Kidney (tissue), 14 donors: ENCODE data around the gene AURKA. TPM values are rescaled to one million over a fixed set of nuclear protein-coding genes. Genes with fewer than 3 reads are reported as not detected.

ENCODE experiments used
- DNase-seq, 5 donors: peaks; one replicate each; pipeline ENCODE4 v3.0.0-alpha.2; 2013 to 2020
- FAIRE-seq: peaks from 2 replicates; lab custom pipeline; 2012; peaks lifted over from hg19 to GRCh38; lab: Jason Lieb, UNC
- H3K27ac ChIP-seq, 2 donors: one replicate each; pipeline ENCODE4 v1.7.0; 2013; ENCODE audit warnings: low read depth in 2 of 2, low read length in 2 of 2, inconsistent platforms in 1 of 2
- H3K27me3 ChIP-seq: one replicate; pipeline ENCODE4 v1.7.1; 2013; ENCODE audit warnings: low read length, inconsistent platforms; ENCODE audit not compliant: control insufficient read depth, insufficient read depth
- H3K36me3 ChIP-seq, 3 donors: one replicate each; pipeline versions ENCODE4 v1.7.0 to v1.7.1; 2013; ENCODE audit warnings: low read length in 3 of 3, control low read depth in 1 of 3, inconsistent platforms in 1 of 3; ENCODE audit not compliant: insufficient read depth in 3 of 3, control insufficient read depth in 2 of 3
- H3K4me1 ChIP-seq, 3 donors: one replicate each; pipeline versions ENCODE4 v1.7.0 to v1.7.1; 2013; ENCODE audit warnings: low read length in 3 of 3, inconsistent platforms in 1 of 3, low read depth in 1 of 3; ENCODE audit not compliant: control insufficient read depth in 2 of 3, insufficient read depth in 2 of 3
- H3K4me3 ChIP-seq, 3 donors: one replicate each; pipeline versions ENCODE4 v1.7.0 to v1.8.1; 2013; ENCODE audit warnings: low read length in 3 of 3, control low read depth in 1 of 3, inconsistent platforms in 1 of 3
- H3K9ac ChIP-seq, 3 donors: one replicate each; pipeline versions ENCODE4 v1.7.0 to v1.7.1; 2013; ENCODE audit warnings: low read length in 3 of 3, control low read depth in 1 of 3, inconsistent platforms in 1 of 3
- H3K9me3 ChIP-seq, 3 donors: one replicate each; pipeline versions ENCODE4 v1.7.0 to v1.7.1; 2013; ENCODE audit warnings: low read length in 3 of 3, control low read depth in 1 of 3, inconsistent platforms in 1 of 3; ENCODE audit not compliant: control insufficient read depth in 2 of 3, insufficient read depth in 1 of 3
- CTCF ChIP-seq: IDR thresholded peaks from 3 replicates; pipeline ENCODE4 v1.5.1; 2012; ENCODE audit warnings: mild to moderate bottlenecking, moderate library complexity, borderline replicate concordance; ENCODE audit not compliant: insufficient read depth; ENCODE audit errors: extremely low read depth
- intact Hi-C: fragments of 100-400 bp; cut with DNase I; formaldehyde crosslinking; loops from one replicate; pipeline ENCODE4 v1.11.1; 2022
- polyA plus RNA-seq: library from polyadenylated mRNA; stranded (reverse); fragments of 350-450 nt; fragmentation: Illumina TruSeq; extraction: RNeasy Lipid Tissue Mini Kit (QIAGEN cat#74804); gene quantifications from one replicate; pipeline ENCODE4 v1.2.3, GENCODE V29; 2014; ENCODE audit warnings: low read depth, low replicate concordance; ENCODE audit not compliant: insufficient read depth
- total RNA-seq: library from RNA; stranded (reverse); fragmentation: NEBNext Ultra II Directional; extraction: Animal tissue kit (Norgen Biotek cat#: 25700); gene quantifications from one replicate; pipeline ENCODE4 v1.2.1, GENCODE V29; 2021
- donor health status: control.
- donor health status: control.
- donor health status: control.
- donor health status: control.
- donor health status: control.
- donor health status: DM: yes; HTN: yes; CAD: no.
- donor health status: Normal renal cell carcinoma (clear cell type).

Gene AURKA
- total and polyA plus RNA-seq, 2 donors from 2014 or later, result 2.7 to 3.3 TPM

GRCh38 chr20:56418385-56418861, 26.4 kb upstream of the AURKA start:
- H3K4me3 ChIP-seq, result no peak overlapping the region

GRCh38 chr20:56417911-56418310, 25.9 kb upstream of the AURKA start:
- no peak for TF ChIP-seq CTCF
- no peaks in the 10 kb centered on the region for H3K4me1 ChIP-seq
- H3K9me3 ChIP-seq, result no peaks in the 10 kb centered on the region
- no peak overlapping the region for H3K9ac ChIP-seq
- no peak for FAIRE-seq
- intact Hi-C loops, result no loop called here
- no peaks in the 10 kb centered on the region for H3K36me3 ChIP-seq
- no peaks in the 10 kb centered on the region for H3K27me3 ChIP-seq
- no peak for DNase-seq
- H3K27ac ChIP-seq, result no peak overlapping the region
- H3K4me3 ChIP-seq, result no peak overlapping the region

More at GRCh38 chr20:56418385-56418861, 26.4 kb upstream of the AURKA start:
- FAIRE-seq, result no peak
- DNase-seq, result no peak
- H3K27me3 ChIP-seq, result no peaks in the 10 kb centered on the region
- no peaks in the 10 kb centered on the region for H3K9me3 ChIP-seq
- H3K4me1 ChIP-seq, result no peaks in the 10 kb centered on the region
- no peak overlapping the region for H3K27ac ChIP-seq
- no peaks in the 10 kb centered on the region for H3K36me3 ChIP-seq
- H3K9ac ChIP-seq, result no peak overlapping the region
- intact Hi-C loops, result no loop called here
- TF ChIP-seq CTCF, result no peak

- no peak for DNase-seq
- Histone ChIP-seq H3K4me1 (no peaks in the 10 kb centered on the region), H3K9me3 (no peaks in the 10 kb centered on the region), H3K4me3 (no peak overlapping the region), H3K27me3 (no peaks in the 10 kb centered on the region), H3K36me3 (no peaks in the 10 kb centered on the region), H3K27ac (no peak overlapping the region), H3K9ac (no peak overlapping the region)
- TF ChIP-seq CTCF, result no peak
- intact Hi-C loops, result no loop called here
- FAIRE-seq, result no peak
Observed at GRCh38 chr20:56417402-56417801, 25.4 kb upstream of the AURKA start.
